Daoy (cell line): Measurements from ENCODE around the gene IMPDH1. TPM values are rescaled to one million over a fixed set of nuclear protein-coding genes. Genes with fewer than 3 reads are reported as not detected.

ENCODE experiments used
- DNase-seq: peaks from one replicate; pipeline ENCODE4 v3.0.0-alpha.2; 2015; ENCODE audit warnings: low read depth
- total RNA-seq: library from RNA; depleted of rRNA; stranded (reverse); fragments of >200 nt; shearing (Covaris generic); gene quantifications from 2 replicates; pipeline ENCODE4 v1.2.3, GENCODE V29; 2014

IMPDH1 gene
- total RNA-seq, 1 experiment from 2014 or later: 76.1 TPM

DNA sequence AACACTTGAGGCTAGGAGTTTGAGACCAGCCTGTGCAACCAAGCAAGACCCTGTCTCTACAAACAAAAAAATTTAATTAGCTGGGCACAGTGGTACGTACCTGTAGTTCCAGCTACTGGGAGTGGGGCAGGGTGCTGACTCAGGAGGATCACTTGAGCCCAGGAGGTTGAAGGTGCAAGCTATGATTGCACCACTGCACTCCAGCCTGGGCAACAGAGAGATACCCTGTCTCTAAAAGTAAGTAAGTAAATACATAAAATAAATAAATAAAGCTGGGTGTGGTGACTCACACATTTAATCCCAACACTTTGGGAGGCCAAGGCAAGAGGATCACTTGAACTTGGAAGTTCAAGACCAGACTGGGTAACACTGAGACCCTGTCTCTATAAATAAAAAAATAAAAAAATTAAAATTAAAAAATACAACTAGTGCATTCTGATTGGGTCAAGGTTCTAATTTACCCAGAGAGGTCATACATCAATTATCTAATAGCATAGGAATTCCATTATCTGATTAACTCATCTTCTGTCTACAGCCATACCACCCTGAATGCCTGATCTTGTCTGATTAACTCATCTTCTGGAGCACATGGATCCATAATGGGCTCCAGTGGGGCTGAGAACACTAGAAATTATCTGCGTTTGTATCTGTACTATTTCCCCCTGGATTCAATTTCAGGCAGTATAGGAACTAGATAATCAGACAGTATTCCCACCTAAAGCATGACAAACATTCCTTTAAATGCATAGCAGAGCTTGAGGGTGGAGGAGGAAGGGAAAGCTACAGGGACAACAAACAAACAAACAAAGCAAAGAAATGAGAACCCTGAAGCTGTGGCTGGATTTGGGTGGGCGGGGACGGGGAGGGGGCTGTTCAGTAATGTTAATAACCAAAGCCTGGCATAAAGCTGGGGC lies 24.9 kb upstream of the IMPDH1 start:
- DNase-seq: no peak

DNA sequence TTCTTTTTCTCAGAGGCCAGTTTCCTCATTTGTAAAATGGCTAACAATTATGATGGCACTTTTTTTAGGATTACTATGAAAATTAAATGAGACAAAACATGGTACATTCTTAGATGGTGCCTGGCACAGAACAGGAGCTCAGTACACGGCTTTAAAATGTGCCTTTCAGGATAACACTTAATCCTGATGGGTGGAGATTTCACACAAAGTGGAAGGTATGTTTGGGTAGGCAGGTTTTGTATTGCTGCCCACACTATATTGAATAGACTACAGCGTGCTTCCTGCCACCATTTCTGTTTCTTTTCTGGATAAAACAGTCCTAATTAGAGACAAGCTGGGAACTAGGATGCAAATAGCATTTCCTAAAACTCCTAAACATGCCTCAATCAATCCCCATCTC lies 22.0 kb upstream of the IMPDH1 start:
- no peak for DNase-seq

DNA sequence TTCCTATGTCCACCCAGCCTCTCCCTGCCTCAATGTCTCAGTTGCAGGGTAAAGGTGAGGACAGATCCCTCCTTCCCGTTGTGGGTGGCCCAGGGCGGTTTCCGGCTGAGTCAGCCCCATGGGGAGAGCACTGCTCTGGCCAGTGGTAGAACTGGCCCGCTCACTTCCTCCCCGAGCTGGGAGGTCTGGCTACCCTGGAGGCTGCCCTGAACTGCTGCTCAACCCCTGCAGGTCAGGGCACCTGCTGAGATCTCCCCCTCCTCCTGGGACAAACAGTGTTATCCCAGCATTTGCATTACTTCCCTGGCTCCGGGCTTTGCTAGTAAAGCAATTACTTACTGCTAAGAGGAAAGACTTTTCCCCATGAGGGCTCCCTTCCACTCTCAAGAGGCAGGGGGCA lies 21.4 kb upstream of the IMPDH1 start:
- peak; percentile 89 for DNase-seq

DNA sequence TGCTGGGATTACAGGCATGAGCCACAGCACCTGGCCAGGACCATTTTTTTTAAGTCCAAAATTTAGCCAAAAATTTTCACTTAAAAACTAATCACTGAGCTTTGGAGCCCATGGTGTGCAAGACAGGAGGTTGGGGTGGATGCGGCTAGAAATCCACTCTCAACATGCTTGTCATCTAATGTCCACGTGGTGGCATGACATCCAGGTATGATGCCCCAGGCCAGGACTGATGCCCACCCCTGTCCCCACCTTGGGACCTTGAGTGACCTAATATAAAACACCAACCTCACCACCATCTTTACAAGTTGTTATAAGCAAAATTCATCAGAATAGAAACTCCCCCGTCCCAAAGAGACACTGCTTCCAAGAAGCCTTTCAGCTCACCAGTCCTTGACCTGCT lies 20.4 kb upstream of the IMPDH1 start:
- DNase-seq: no peak

DNA sequence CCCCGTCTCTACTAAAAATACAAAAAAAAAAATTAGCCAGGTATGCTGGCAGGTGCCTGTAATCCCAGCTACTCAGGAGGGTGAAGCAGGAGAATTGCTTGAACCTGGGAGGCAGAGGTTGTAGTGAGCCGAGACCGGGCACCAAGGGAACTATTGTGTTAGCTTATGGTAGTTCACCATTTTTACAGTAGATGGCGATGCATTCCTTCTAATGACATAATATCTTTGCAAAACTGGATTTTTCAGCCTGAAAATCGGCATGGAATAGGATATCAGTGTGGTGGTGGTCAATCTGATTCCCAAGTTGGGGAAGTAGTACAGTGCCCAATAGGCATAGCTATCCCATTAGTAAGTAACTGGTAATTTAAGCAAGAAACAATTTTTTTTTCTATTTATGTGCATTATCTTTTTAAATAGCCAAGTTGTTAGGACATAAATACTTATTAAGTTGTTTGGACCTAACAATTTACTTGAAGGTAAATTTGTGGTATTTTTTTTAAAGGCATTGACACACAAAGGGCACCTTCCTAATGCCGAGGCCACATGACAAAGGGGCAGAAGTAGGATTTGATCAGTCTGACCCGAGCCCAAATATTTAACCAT lies 17.6 kb upstream of the IMPDH1 start:
- DNase-seq: peak; percentile 68

DNA sequence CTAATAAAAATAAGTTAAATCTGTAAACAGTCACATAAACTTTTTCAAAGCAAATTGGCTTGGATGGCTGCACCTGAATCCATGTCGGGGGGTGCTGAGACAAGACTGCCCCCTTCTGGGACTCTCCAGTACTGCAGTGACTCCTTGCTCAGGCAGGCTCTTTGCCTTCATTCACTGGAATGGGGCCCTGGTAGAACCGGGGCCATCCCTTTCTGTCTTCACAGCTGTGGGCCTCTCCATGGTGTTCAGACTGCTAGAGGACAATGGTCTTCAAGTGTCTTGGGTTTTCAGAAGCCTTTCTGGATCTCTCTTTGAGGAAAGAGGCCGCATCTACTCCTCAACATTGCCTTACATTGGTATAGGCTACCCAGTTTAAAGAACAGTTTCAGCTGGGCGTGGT lies 16.1 kb upstream of the IMPDH1 start:
- DNase-seq: peak; percentile 75

DNA sequence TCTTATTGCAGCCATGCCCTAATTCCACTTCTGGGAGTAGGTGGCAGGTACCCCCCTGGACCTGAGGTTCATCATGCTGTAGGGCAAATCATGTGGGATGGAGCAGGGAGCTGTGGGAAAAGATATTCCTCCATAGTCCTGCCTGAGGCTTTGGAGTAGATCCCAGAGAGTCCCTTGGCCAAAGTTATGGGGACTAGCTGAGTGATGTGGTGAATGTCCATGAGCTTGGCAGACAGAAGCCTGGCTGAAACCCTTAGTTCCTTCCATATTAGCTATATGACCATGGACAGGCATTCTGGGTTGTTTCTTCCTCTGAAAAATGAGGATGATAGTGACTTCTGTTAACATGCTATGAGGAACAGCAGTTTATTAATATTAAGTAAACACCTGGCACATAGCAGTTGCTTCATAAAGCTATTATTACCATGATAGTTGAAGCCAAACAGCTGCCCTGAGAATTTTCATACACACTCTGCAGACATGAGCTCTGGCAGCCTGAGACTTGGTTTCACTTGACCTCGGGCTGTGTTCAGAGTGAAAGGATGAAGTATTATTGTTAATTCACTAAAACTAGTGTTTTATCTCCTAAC lies 15.0 kb upstream of the IMPDH1 start:
- DNase-seq: no peak

DNA sequence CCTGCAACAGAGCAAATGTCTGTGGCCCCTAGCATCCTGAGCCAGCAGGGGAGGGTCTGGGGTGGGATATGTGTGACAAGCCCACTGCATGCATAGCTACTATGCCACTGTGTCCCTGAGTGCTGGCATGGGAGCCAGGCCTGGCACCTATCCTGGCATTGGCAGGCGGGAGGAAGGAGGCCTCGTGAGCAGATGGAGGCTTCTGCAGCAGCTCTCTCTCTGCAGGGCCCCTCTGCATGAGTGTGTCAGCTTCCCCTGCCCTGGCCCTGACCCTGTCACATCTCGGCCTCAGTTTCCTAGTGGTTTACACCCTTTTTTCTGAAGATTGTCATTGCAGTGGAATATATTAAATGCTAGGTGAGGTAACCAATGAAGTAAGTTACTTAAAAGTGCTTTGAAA lies 13.1 kb upstream of the IMPDH1 start:
- no peak for DNase-seq

DNA sequence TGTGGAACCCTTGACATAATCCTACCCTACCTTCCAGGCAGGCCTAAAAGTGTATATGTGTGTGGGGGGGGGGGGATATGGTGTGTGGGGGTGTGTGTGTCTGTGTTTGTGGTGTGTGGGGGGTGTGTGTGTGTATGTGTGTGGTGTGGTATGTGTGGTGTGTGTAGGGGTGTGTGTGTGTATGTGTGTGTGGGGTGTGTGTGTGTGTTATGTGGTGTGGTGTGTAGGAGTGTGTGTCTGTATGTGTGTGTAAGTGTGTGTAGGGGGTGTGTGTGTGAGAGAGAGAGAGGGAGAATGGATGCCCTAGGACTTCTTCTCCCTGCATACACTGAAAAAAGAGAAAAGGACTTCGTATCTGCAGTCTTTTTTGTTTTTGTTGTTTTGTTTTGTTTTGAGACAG lies 12.3 kb upstream of the IMPDH1 start:
- no peak for DNase-seq

DNA sequence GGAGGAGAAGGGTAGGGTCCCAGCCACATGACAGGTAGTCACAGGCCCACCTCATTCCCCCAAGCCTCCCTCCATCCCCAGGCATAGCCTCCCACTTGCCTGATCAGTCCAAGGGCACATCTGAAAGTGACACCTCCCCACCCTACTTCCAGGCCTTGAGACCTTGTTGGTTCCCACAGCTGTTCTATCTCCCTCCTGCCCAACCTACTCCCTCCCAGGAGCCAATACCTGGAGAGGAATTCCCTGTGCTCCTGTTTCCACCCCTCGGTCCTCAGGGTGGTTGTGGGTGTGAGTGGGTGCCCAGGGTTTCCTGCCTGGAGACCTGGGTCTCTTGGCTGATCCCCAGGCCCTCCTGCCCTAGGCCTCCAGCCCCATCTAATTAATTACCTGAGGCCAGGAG lies 11.6 kb upstream of the IMPDH1 start:
- no peak for DNase-seq

DNA sequence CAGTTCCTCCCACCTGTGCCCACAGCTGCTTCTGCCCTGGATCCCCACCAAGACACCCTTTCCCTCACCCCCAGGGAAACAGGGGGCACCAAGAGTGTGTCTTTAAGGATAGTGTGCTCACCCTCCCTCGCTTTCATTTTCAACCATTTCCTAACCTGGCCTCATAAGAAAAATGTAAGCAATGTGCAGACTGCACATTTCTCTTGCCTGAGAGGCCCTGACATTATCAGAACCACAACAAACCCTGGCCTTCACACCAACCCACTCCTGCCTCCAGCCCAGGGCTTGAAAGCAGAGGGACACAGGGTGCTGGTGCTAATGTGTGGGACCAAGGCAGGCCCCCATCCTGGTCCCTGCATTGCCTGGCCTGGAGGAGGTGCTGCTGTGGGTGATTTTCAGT lies 11.0 kb upstream of the IMPDH1 start:
- DNase-seq: no peak

DNA sequence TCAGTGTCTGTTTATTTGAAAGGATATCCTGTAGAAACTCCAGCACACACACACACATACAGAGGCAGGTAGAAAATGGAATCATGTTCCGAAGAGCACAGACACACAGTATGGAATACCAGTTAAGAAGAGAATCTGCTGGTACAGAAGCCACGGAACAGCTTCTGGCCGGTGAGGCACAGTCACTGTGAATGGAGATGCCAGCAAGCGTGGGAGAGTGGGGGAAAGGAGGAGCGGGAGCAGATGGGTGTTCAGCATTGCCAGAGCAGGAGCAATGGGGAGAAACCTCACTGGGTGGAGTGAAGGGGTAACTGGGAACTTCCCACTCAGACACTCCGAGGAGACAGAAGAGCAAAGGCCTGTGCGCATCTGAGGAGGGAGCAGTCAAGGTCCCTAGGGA lies 9.5 kb upstream of the IMPDH1 start:
- no peak for DNase-seq

DNA sequence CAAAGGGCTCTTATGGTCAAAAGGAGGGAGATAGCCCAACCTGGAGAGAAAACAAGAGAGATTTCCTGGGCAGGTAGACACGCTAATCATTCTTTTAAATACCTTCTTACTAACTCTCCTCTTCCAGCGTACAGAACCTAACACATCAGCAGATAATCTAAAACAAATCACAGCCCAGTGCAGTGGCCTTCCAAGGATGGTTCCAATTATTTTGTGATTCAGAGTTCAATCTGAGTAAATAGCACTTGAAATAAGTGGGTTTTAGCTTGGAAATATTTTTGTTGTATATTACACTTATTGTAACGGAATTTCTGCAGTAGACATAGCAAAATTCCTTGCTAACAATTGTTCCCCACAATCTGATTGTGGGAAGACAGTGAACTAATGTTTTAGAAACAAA lies 7.3 kb upstream of the IMPDH1 start:
- no peak for DNase-seq

DNA sequence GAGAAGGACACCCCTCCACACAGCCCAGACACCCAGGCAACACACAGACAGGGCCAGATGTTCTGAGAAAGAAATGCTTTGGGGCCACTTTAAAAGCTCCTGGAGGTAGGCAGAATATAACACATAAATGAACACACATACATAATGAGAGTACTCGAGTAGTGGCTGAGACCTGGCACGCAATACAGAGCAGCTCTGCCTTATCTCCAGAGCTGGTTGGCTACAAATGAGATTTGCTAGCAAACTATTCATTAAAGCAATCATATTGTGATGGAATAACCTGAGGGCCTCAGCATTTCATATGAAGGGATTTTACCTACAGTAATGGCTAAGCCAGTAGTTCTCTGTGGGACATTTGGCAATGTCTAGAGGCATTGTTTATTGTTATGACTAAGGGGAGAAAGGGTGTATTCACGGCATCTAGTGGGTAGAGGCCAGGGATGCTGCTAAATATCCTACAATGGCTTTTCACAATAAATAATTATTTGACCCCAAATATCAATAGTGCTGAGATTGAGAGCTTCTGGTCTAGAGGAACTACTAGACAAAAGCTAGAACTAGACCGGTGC lies 5.5 kb upstream of the IMPDH1 start:
- no peak for DNase-seq

DNA sequence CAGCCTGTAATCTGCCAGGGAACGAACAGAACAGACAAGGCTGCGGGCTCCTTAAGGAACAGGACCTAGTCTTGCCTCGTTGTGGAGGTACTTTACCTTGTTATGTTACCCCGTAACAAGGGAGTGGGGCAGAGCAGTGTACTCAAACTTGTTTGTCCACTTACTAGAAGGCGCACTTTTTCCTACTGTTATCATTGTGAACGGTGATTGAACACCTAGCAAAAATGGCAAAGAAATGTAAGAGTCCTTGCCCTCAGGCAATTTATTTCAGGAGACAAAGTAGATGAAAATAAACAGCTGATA lies 620 bp upstream of the IMPDH1 start:
- no peak for DNase-seq

DNA sequence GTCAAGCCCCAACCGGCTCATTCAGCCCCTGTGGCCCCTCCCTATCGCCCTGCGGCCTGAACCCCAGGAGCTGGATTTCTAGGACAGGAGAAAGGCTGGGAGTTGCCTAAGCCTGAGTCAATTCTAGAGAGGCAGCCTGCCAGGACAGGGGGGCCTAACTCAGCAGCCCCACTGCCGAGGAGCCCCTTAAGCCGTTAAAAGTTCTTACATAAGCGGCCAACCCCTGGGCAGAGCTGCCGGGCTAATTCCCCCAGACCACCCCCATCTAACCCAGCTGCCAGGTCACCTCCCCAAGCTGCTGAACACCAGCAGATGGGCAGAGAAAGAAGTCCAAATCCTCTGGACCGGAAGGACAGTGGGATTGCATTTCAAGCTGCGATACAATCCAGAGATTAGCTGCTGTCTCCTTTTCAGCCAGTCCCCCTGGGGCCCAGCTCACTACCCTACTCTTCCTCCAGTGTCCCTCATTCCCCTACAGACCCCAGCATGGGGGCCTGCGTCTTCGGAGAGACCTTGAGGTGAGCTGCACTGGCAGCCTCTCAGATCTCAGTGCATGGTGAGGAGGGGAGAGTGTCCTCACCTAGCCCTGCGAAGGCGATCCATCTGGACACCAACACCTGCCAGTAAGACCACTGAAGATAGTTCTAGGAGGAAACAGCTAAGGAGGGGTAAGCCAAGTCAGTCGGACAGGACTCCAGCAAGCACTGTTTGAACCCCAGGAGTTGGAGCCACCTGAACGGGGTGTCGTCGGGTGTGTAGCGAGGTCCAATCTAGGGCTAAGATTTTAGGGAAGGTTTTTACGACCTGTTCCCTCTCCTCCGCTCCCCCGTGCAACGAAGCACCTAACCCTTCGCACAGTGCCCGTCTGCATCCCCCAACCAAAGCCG lies 830 bp downstream of the IMPDH1 start:
- DNase-seq: no peak

DNA sequence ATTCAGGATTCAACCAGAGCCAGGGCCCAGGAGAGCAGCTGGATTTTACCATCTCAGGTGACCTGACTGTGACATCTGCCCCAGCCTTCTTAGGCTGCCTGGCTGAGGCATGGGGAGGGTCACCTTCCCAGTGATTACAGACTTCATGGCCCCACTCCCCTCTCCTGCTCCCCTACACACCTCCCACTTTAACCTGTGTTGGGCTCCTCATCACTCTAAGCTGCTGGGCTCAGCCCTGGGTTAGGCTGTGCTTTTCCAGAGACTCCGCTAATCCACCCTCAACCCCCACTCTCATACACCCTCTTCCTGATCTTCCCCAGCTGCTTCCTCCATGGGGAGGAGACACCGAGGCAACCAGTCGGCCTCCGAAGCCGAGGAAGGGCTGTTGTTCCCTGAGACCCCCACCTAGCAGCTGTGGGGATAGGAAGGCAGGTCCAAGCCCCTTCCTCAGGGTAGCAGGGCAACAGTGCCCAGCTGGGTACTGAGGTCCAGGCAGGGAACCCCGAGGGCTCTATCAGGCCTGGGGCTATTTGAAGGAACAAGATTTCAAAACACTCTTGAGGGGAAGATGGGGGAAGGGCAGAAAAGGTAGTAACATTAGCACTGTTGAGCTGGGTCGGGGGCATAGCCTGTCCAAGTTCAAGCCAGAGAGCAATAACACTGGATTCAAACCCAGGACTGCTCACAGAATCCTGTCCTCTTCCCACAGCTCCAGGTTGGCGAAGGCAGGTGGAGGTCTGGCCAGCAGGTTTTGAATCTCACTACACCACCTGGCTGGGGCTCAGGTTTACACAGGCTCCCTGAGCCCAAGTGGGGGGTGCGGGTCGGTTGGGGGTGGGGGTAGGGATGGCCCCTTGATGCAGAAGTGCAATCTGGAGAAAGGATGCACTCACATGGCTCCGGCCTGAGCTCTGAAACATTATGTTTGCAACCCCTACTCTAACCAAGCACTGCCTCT lies 1.8 kb downstream of the IMPDH1 start:
- no peak for DNase-seq

DNA sequence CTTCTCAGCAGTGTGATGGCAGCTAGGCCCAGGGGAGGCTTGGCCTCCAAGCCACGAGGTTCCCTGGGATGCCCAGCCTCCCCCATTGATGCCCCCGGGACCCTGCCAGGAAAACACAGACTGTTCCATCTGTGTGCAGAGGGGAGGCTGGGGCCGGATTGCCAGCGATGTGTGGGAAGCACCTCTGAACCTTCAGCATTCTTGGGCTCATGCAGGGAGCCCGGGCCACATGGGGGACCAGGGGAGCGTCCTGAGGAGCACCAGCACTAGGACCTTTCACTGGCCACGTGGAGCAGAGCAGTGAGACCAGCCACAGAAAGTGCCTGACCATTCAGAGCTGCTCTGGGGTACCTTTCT lies 2.6 kb downstream of the IMPDH1 start:
- no peak for DNase-seq

DNA sequence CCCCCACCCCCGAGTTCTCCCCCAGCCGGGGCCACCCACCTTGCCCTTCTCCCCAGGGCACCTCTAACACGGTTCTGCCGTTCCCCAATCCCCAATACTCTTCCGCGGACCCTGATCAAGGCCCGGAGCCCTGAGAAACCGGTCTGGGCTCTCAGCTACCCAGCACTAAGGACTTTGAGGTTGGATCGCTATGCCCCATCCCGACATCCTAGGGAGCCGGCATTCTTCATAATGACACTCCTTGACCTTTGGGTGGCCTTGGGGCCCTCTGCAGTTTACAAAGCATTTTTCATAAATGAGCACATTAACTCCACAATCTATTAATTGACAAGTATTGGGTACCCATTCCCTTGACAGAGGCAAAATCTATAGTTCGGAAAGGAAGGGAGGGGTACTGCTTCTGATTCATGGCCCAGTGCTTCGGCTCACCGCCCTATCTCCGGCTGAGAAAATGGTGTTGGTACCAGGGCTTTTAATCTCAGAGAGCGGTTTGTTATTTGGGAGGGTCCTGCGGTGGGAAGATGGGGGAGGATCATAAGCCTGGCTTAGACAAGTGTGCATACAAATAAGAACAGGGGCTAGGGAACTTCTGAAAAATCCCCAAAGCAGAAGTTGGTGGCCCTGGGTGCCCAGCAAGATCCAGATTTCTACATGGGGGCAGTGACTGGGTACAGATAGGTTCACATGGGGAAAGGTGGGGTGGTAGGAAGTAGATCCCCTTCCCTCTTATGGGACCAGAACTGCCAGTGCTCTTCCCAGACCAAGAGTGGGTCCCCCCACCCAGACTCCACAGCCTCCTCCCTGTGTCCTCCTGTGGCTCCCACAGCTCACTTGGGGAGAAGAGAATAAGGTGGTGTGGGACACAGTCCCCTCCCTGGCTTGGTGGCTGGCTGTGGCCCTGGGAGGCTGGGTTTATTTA lies 3.2 kb downstream of the IMPDH1 start:
- no peak for DNase-seq
